T-helper 17 cell (primary cell): Measurements from ENCODE around the gene RALGAPB. TPM values are rescaled to one million over a fixed set of nuclear protein-coding genes. Genes with fewer than 3 reads are reported as not detected.

ENCODE experiments used
- ATAC-seq: fragments of 150-1000 bp; cut with Tn5 transposase; 2 replicates; pipeline ENCODE4 v1.10.0; 2021; ENCODE audit warnings: mild to moderate bottlenecking, moderate library complexity
- DNase-seq, 3 donors: peaks; one replicate each; pipeline versions ENCODE4 v3.0.0 to v3.0.0-alpha.2; 2020 to 2021
- H3K9me3 ChIP-seq: one replicate; pipeline ENCODE4 v1.7.0; 2013; ENCODE audit warnings: low read length, mild to moderate bottlenecking; ENCODE audit not compliant: control insufficient read depth, poor library complexity, severe bottlenecking
- H3K27ac Mint-ChIP-seq: one replicate; pipeline ENCODE4 v1.8.0; 2022; ENCODE audit warnings: mild to moderate bottlenecking, moderate library complexity, mixed read lengths
- H3K27me3 Mint-ChIP-seq: one replicate; pipeline ENCODE4 v1.8.0; 2022; ENCODE audit warnings: mixed read lengths
- H3K36me3 Mint-ChIP-seq: one replicate; pipeline ENCODE4 v1.8.0; 2022; ENCODE audit warnings: low read depth, mixed read lengths
- H3K4me1 Mint-ChIP-seq: one replicate; pipeline ENCODE4 v1.8.0; 2022; ENCODE audit warnings: mild to moderate bottlenecking, mixed read lengths
- H3K4me3 Mint-ChIP-seq: one replicate; pipeline ENCODE4 v1.8.0; 2022; ENCODE audit warnings: mild to moderate bottlenecking, moderate library complexity, mixed read lengths
- total RNA-seq, 4 donors: library from RNA in 2 of 4; stranded (reverse) in 2 of 4; gene quantifications; one replicate each; pipeline ENCODE4 v1.2.3 and lab custom pipeline; 2022 to 2026

The RALGAPB gene
- total RNA-seq, 2 donors from 2014 or later = 42.1 to 45.2 TPM

- Mint-ChIP-seq H3K27ac (no peak overlapping the region), H3K36me3 (peaks cover 9% of the 10 kb centered on the region), H3K4me3 (no peak overlapping the region), H3K4me1 (peaks cover 3% of the 10 kb centered on the region), H3K27me3 (no peaks in the 10 kb centered on the region)
- H3K9me3 ChIP-seq = no peaks in the 10 kb centered on the region
- ATAC-seq (no peak), DNase-seq (no peak)
These were observed 100.8 kb downstream of the RALGAPB start for GRCh38 chr20:38573413-38573812.

GRCh38 chr20:38579219-38579910, 106.7 kb downstream of the RALGAPB start:
- Mint-ChIP-seq H3K27ac (no peak overlapping the region), H3K27me3 (peaks cover 4% of the 10 kb centered on the region), H3K36me3 (peaks cover 5% of the 10 kb centered on the region), H3K4me1 (peaks cover 4% of the 10 kb centered on the region), H3K4me3 (no peak overlapping the region)
- no peaks in the 10 kb centered on the region for H3K9me3 ChIP-seq
- DNase-seq (no peak), ATAC-seq (no peak)

GRCh38 chr20:38579921-38580320, 107.3 kb downstream of the RALGAPB start:
- H3K27ac Mint-ChIP-seq = no peak overlapping the region

GRCh38 chr20:38581013-38581412, 108.4 kb downstream of the RALGAPB start, which contains the start of gene ADIG:
Gene ADIG (plus strand): TSS chr20:38581197. CDS start chr20:38581251, 54 bp downstream.
- Mint-ChIP-seq H3K4me1 (peaks cover 4% of the 10 kb centered on the region), H3K4me3 (no peak within 1 kb of the TSS), H3K27ac (no peak within 1 kb of the TSS), H3K36me3 (peaks cover 3% of the 10 kb centered on the region), H3K27me3 (peaks cover 4% of the 10 kb centered on the region)
- DNase-seq (no peak), ATAC-seq (no peak)
- H3K9me3 ChIP-seq = no peaks in the 10 kb centered on the region

More at GRCh38 chr20:38579921-38580320, 107.3 kb downstream of the RALGAPB start:
- ATAC-seq (no peak), DNase-seq (no peak)
- H3K36me3 Mint-ChIP-seq = peaks cover 3% of the 10 kb centered on the region
- H3K27me3 Mint-ChIP-seq = peaks cover 4% of the 10 kb centered on the region
- H3K4me1 Mint-ChIP-seq = peaks cover 4% of the 10 kb centered on the region
- H3K4me3 Mint-ChIP-seq = no peak overlapping the region
- H3K9me3 ChIP-seq = no peaks in the 10 kb centered on the region

- no peaks in the 10 kb centered on the region for H3K9me3 ChIP-seq
- no peak for DNase-seq
- no peak overlapping the region for H3K4me3 Mint-ChIP-seq
- H3K27me3 Mint-ChIP-seq = peaks cover 6% of the 10 kb centered on the region
- ATAC-seq = no peak
- H3K27ac Mint-ChIP-seq = no peak overlapping the region
- H3K36me3 Mint-ChIP-seq = peaks cover 3% of the 10 kb centered on the region
- peaks cover 4% of the 10 kb centered on the region for H3K4me1 Mint-ChIP-seq
These were observed 109.3 kb downstream of the RALGAPB start for GRCh38 chr20:38581830-38582358.

GRCh38 chr20:38583306-38583705, 110.7 kb downstream of the RALGAPB start:
- ATAC-seq (no peak), DNase-seq (no peak)
- Mint-ChIP-seq H3K36me3 (peaks cover 3% of the 10 kb centered on the region), H3K27ac (no peak overlapping the region), H3K4me3 (no peak overlapping the region), H3K27me3 (peaks cover 20% of the 10 kb centered on the region), H3K4me1 (peaks cover 4% of the 10 kb centered on the region)
- no peaks in the 10 kb centered on the region for H3K9me3 ChIP-seq

GRCh38 chr20:38584099-38584763, 111.6 kb downstream of the RALGAPB start:
- ATAC-seq (no peak), DNase-seq (no peak)
- Mint-ChIP-seq H3K4me3 (no peak overlapping the region), H3K27me3 (peaks cover 25% of the 10 kb centered on the region), H3K27ac (no peak overlapping the region), H3K36me3 (peaks cover 3% of the 10 kb centered on the region), H3K4me1 (peaks cover 4% of the 10 kb centered on the region)
- H3K9me3 ChIP-seq = no peaks in the 10 kb centered on the region

- no peak overlapping the region for H3K4me3 Mint-ChIP-seq
- H3K4me1 Mint-ChIP-seq = no peaks in the 10 kb centered on the region
- peaks cover 25% of the 10 kb centered on the region for H3K27me3 Mint-ChIP-seq
- no peaks in the 10 kb centered on the region for H3K36me3 Mint-ChIP-seq
- no peak for ATAC-seq
- no peaks in the 10 kb centered on the region for H3K9me3 ChIP-seq
- DNase-seq = no peak
- no peak overlapping the region for H3K27ac Mint-ChIP-seq
These were observed 112.9 kb downstream of the RALGAPB start for GRCh38 chr20:38585404-38586180.

GRCh38 chr20:38586181-38586525, 113.5 kb downstream of the RALGAPB start:
- DNase-seq (no peak), ATAC-seq (no peak)
- H3K4me3 Mint-ChIP-seq = no peak overlapping the region
- no peak overlapping the region for H3K27ac Mint-ChIP-seq
- H3K9me3 ChIP-seq = no peaks in the 10 kb centered on the region
- H3K4me1 Mint-ChIP-seq = no peaks in the 10 kb centered on the region
- peaks cover 25% of the 10 kb centered on the region for H3K27me3 Mint-ChIP-seq
- no peaks in the 10 kb centered on the region for H3K36me3 Mint-ChIP-seq

GRCh38 chr20:38588303-38588702, 115.7 kb downstream of the RALGAPB start:
- peaks cover 28% of the 10 kb centered on the region for H3K27me3 Mint-ChIP-seq
- no peak for DNase-seq
- no peaks in the 10 kb centered on the region for H3K36me3 Mint-ChIP-seq
- H3K4me1 Mint-ChIP-seq = no peaks in the 10 kb centered on the region
- H3K9me3 ChIP-seq = no peaks in the 10 kb centered on the region
- H3K27ac Mint-ChIP-seq = no peak overlapping the region
- no peak overlapping the region for H3K4me3 Mint-ChIP-seq
- no peak for ATAC-seq

- H3K27ac Mint-ChIP-seq = no peak overlapping the region
- no peak for ATAC-seq
- peaks cover 26% of the 10 kb centered on the region for H3K27me3 Mint-ChIP-seq
- no peak overlapping the region for H3K4me3 Mint-ChIP-seq
- no peak for DNase-seq
- no peaks in the 10 kb centered on the region for H3K4me1 Mint-ChIP-seq
- no peaks in the 10 kb centered on the region for H3K9me3 ChIP-seq
- no peaks in the 10 kb centered on the region for H3K36me3 Mint-ChIP-seq
These were observed 116.7 kb downstream of the RALGAPB start for GRCh38 chr20:38589351-38589750.

- no peaks in the 10 kb centered on the region for H3K9me3 ChIP-seq
- Mint-ChIP-seq H3K4me3 (no peak overlapping the region), H3K4me1 (no peaks in the 10 kb centered on the region), H3K27ac (no peak overlapping the region), H3K36me3 (no peaks in the 10 kb centered on the region), H3K27me3 (peaks cover 26% of the 10 kb centered on the region)
- ATAC-seq (no peak), DNase-seq (no peak)
These were observed 117.5 kb downstream of the RALGAPB start for GRCh38 chr20:38589967-38590675.
